Skeletal muscle tissue (tissue), 4 donors: Measurements from ENCODE around the gene INPP4A. TPM values are rescaled to one million over a fixed set of nuclear protein-coding genes. Genes with fewer than 3 reads are reported as not detected.
A peak's percentile ranks its signal among the peaks of the same experiment; 100 is the strongest.

ENCODE experiments used
- H3K27ac ChIP-seq: one replicate; pipeline ENCODE4 v1.7.0; 2013; ENCODE audit warnings: mild to moderate bottlenecking, low read depth, low read length, inconsistent platforms
- H3K27me3 ChIP-seq, 3 donors: one replicate each; pipeline ENCODE4 v1.7.0; 2013; ENCODE audit warnings: low read length in 3 of 3; ENCODE audit not compliant: control insufficient read depth in 3 of 3, insufficient read depth in 3 of 3
- H3K36me3 ChIP-seq, 3 donors: one replicate each; pipeline ENCODE4 v1.7.0; 2013; ENCODE audit warnings: low read length in 3 of 3; ENCODE audit not compliant: control insufficient read depth in 3 of 3, insufficient read depth in 3 of 3
- H3K4me1 ChIP-seq, 3 donors: one replicate each; pipeline ENCODE4 v1.7.0; 2013; ENCODE audit warnings: low read length in 3 of 3, mild to moderate bottlenecking in 3 of 3; ENCODE audit not compliant: control insufficient read depth in 3 of 3, insufficient read depth in 3 of 3
- H3K4me3 ChIP-seq, 3 donors: one replicate each; pipeline ENCODE4 v1.7.0; 2013; ENCODE audit warnings: low read length in 3 of 3
- H3K9ac ChIP-seq, 3 donors: one replicate each; pipeline ENCODE4 v1.7.0; 2013; ENCODE audit warnings: low read length in 3 of 3, mild to moderate bottlenecking in 3 of 3, moderate library complexity in 2 of 3, low read depth in 1 of 3
- H3K9me3 ChIP-seq, 3 donors: one replicate each; pipeline ENCODE4 v1.7.0; 2013; ENCODE audit warnings: low read length in 3 of 3; ENCODE audit not compliant: control insufficient read depth in 3 of 3
- total RNA-seq: library from RNA; depleted of rRNA; stranded (reverse); fragments of >200 nt; gene quantifications from one replicate; pipeline ENCODE4 v1.2.3, GENCODE V29; 2014
- donor health status: Osteomylitis.

INPP4A gene
- 12.5 TPM for total RNA-seq

DNA sequence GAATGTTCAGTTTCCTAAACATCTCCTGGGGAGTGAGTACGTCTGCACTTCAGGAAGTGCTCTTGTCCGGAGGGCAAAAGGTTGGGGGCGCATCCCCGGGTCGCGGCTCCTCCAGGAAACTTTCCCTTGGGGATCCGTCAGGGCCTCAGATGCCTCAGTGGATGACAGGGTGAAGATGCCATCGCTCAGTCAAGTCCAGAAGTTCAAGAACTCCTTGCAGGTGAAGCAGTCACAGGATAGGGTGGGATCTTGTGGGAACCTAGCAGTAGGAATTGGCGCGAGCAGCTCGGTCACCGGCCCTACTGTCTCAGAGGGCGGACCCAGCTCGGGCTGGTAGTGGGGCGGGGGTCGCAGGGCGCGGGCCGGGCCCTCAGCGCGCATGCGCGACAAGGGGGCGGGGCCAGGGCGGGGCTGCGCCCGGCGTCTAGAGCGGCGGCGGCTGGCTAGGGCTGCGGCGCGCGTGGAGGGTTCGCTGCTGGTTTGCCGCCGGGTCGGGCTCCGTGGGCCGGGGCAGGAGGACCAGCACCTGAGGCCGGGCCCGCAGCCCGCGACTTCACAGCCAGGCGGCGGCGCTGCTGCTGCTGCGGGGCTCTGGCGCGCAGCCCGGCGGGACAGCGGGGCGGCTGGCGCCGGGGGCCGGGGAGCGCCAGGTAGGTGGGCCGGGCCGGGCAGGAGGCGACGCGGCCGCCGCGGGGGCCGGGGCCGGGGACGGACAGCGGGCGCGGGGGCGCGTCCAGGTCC, at the start of gene INPP4A:
INPP4A (plus strand) TSS at position 423 of the 741 bp plus-strand sequence. CDS start 75,191 bp downstream, outside the sequence.
- Histone ChIP-seq H3K36me3 (no peaks in the 10 kb centered on the region), H3K27ac (peak within 1 kb of the TSS; percentile 32), H3K4me3 (peak within 1 kb of the TSS; percentile 85 to 89 (median 89)), H3K4me1 (peaks cover 11 to 14% (median 12%) of the 10 kb centered on the region in 3 donors), H3K9ac (peak within 1 kb of the TSS; percentile 72 to 84 (median 76)), H3K9me3 (no peaks in the 10 kb centered on the region), H3K27me3 (no peaks in the 10 kb centered on the region)

DNA sequence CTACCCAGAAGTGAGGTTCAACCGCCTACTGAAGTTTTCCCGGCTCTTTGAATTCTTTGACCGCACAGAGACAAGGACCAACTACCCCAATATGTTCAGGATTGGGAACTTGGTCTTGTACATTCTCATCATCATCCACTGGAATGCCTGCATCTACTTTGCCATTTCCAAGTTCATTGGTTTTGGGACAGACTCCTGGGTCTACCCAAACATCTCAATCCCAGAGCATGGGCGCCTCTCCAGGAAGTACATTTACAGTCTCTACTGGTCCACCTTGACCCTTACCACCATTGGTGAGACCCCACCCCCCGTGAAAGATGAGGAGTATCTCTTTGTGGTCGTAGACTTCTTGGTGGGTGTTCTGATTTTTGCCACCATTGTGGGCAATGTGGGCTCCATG, 48.7 kb upstream of the INPP4A start:
- no peaks in the 10 kb centered on the region for H3K4me1 ChIP-seq
- no peaks in the 10 kb centered on the region for H3K36me3 ChIP-seq
- H3K4me3 ChIP-seq = no peak overlapping the region
- H3K9me3 ChIP-seq = no peaks in the 10 kb centered on the region
- H3K9ac ChIP-seq = no peak overlapping the region
- H3K27ac ChIP-seq = no peak overlapping the region
- peaks cover 0 to 12% (median 6%) of the 10 kb centered on the region in 3 donors for H3K27me3 ChIP-seq

DNA sequence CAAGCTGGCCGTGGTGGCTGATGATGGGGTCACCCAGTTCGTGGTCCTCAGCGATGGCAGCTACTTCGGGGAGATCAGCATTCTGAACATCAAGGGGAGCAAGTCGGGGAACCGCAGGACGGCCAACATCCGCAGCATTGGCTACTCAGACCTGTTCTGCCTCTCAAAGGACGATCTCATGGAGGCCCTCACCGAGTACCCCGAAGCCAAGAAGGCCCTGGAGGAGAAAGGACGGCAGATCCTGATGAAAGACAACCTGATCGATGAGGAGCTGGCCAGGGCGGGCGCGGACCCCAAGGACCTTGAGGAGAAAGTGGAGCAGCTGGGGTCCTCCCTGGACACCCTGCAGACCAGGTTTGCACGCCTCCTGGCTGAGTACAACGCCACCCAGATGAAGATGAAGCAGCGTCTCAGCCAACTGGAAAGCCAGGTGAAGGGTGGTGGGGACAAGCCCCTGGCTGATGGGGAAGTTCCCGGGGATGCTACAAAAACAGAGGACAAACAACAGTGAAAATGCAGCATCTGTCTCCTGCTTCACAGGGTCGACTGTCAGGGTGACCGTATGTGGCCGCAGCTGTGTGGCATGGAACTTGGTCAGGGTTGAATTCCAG, 47.8 kb upstream of the INPP4A start:
- H3K4me3 ChIP-seq = no peak overlapping the region
- H3K36me3 ChIP-seq = no peaks in the 10 kb centered on the region
- H3K9ac ChIP-seq = no peak overlapping the region
- H3K27ac ChIP-seq = no peak overlapping the region
- no peaks in the 10 kb centered on the region for H3K4me1 ChIP-seq
- H3K27me3 ChIP-seq = peaks cover 0 to 10% (median 6%) of the 10 kb centered on the region in 3 donors
- H3K9me3 ChIP-seq = no peaks in the 10 kb centered on the region

DNA sequence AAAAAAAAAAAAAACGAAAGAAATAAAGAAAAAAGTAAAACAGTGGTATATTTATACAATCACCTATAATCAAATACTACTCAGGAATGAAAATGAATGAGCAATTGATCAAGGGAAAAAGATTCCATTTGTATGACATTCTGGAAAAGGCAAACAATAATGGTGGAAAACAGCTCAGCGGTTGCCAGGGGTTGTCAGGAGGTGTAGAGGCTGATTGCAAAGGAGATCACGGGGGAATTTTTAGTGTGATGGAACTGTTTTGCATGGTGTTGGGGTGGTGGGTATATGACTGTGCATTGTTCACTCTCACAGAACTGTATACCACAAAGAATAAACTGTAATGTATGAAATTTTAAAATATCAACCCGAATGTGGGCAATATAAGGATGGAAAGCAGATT, 45.5 kb upstream of the INPP4A start:
- no peak overlapping the region for H3K27ac ChIP-seq
- H3K4me1 ChIP-seq = no peaks in the 10 kb centered on the region
- no peak overlapping the region for H3K4me3 ChIP-seq
- peaks cover 0 to 10% (median 6%) of the 10 kb centered on the region in 3 donors for H3K27me3 ChIP-seq
- H3K9ac ChIP-seq = no peak overlapping the region
- no peaks in the 10 kb centered on the region for H3K9me3 ChIP-seq
- no peaks in the 10 kb centered on the region for H3K36me3 ChIP-seq

DNA sequence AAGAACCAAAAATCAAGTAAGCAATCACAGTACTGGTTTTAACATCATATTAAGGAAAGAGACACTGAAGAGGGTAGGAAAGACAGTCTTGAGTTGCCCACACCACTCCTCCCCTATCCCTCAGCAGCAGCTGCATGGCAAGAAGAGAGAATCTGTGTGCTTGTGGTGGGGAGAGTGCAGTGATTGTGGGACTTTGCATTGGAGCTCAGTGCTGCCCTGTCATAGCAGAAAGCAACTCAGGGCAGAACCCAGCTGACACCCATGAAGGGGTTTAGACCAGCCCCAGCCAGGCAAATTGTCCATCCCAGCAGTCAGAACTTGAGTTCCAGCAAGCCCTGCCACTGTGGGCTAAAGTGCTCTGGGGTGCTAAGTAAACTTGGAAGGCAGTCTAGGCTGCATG, 40.8 kb upstream of the INPP4A start:
- Histone ChIP-seq H3K27me3 (no peaks in the 10 kb centered on the region), H3K4me1 (no peaks in the 10 kb centered on the region), H3K4me3 (no peak overlapping the region), H3K27ac (no peak overlapping the region), H3K36me3 (no peaks in the 10 kb centered on the region), H3K9ac (no peak overlapping the region), H3K9me3 (no peaks in the 10 kb centered on the region)

DNA sequence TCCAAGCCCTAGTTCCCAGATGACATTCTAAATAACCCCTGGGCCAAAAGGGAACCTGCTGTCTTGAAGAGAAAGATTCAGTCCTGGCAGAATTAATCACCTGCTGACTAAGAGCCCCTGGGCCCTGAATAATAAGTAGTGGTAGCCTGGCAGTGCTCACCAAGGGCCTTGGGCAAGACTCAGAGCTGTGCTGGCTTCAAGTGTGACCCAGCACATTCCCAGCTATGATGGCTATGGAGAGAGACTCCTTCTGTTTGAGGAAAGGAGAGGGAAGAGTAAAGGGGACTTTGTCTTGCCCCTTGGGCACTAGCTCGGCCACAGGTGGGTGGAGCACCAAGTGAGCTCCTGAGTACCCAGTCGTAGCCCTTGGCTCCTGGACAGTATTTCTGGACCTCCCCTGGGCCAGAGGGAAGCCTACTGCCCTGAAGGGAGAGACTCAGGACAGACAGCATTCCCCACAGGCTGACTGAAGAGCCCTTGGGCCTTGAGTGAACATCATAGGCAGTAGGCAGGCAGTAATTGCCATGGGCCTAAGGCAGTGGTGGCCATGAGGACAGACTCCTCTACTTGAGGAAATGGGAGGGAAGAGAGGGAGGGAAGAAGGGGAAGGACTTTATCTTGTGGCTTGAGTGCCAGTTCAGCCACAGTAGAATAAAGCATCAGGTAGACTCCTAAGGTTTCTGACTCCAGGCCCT, 40.0 kb upstream of the INPP4A start:
- Histone ChIP-seq H3K27me3 (no peaks in the 10 kb centered on the region), H3K36me3 (no peaks in the 10 kb centered on the region), H3K4me3 (no peak overlapping the region), H3K27ac (no peak overlapping the region), H3K4me1 (no peaks in the 10 kb centered on the region), H3K9me3 (no peaks in the 10 kb centered on the region), H3K9ac (no peak overlapping the region)

DNA sequence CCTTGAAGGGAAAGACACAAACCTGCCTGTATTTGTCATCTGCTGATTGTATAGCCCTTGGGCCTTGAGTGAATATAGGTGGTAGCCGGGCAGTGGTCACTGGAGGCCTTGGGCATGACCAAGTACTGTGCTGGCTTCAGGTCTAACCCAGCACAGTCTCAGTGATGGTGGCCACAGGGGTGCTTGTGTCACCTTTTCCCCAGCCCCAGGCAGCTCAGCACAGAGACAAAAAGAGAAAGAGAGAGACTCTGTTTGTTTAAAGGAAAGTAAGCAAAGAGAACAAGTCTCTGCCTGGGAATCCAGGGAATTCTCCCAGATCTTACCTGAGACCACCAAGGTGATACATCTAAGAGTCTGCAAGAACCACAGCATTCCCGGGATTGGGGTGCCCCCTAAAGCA, 39.4 kb upstream of the INPP4A start:
- H3K27me3 ChIP-seq = no peaks in the 10 kb centered on the region
- H3K4me3 ChIP-seq = no peak overlapping the region
- H3K9me3 ChIP-seq = no peaks in the 10 kb centered on the region
- H3K27ac ChIP-seq = no peak overlapping the region
- H3K9ac ChIP-seq = no peak overlapping the region
- H3K36me3 ChIP-seq = no peaks in the 10 kb centered on the region
- H3K4me1 ChIP-seq = no peaks in the 10 kb centered on the region

DNA sequence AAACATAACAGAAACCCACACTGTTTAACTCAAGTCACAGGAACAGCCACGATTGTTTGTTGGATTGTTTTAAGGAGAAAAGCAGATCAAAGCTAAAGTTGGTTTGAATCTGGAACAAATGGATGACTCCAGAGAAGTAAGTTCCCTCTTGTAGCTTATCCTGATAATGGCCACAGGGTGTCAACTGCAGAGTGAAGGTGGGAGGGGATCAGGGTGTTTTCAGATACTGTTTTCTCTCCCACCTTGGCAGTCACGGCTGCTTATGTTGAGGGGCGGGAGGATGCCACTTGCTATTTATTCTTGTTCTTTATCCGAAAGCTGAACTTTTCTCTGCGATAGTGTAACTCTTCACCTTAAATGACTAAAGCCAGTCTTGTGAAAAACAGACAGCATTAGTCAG, 36.5 kb upstream of the INPP4A start:
- Histone ChIP-seq H3K9ac (no peak overlapping the region), H3K4me3 (no peak overlapping the region), H3K9me3 (no peaks in the 10 kb centered on the region), H3K36me3 (no peaks in the 10 kb centered on the region), H3K27me3 (no peaks in the 10 kb centered on the region), H3K27ac (no peak overlapping the region), H3K4me1 (no peaks in the 10 kb centered on the region)

DNA sequence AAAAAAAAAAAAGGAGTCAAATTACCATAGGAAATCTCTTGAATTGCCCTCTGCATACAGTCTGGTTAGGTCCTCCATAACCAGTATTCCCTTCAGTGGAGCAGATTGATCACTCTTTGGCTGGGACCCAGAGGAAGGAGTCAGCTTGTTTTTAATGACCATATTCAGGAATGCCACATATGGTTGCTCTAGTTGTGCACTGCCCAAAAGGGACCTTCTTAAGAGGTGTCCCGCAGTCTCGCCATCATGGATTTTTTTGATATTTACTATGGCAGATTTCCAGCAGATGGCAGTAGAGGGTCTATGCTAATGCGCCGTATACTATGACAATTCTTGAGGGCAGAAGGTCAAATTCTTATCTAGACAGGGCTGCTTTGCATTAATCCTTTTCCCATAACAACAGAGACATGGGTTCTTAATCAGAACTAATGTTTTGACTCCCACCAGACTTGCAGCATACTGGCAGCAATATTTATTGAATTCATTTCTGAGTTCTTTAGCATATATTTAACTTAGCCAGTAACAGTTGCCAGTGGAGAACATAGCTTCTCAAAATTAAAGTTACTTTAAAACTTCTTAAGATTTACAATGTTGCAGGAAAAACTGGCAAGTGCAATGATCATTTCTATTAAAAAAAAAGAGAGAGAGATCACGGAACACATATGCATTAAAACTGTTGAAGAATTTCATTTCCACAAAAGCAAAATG, 31.8 kb upstream of the INPP4A start:
- H3K4me3 ChIP-seq = no peak overlapping the region
- no peaks in the 10 kb centered on the region for H3K4me1 ChIP-seq
- H3K27ac ChIP-seq = no peak overlapping the region
- H3K36me3 ChIP-seq = no peaks in the 10 kb centered on the region
- H3K9ac ChIP-seq = no peak overlapping the region
- no peaks in the 10 kb centered on the region for H3K27me3 ChIP-seq
- H3K9me3 ChIP-seq = no peaks in the 10 kb centered on the region
